Measurements from ENCODE around the gene ARHGAP15.
A peak's percentile ranks its signal among the peaks of the same experiment; 100 is the strongest.

The ARHGAP15 gene

DNA sequence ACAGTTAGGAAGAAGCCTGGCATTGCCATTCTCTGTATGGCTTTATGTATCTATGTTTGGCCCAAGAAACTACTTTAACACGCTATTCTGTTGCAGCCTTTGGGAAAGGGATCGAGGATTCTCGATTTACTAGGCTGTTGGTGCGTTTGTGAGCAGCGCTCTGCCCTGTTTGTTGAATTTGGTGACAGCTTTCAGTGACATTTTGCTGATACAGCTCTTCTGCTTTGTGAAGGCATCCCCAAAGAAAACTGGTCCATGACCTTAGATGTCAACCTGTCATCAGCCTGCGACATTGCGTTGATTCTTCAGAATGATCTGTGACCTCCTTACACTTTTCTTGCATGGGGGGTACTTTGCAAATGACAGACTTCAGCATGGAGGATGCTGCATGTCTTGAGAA lies 431.5 kb downstream of the ARHGAP15 start:
- H3K4me3 ChIP-seq (ENCODE audit: low read length): no peak overlapping the region
- DNase-seq (ENCODE audit: low read depth): no peak
- TF ChIP-seq, protein P1, sequence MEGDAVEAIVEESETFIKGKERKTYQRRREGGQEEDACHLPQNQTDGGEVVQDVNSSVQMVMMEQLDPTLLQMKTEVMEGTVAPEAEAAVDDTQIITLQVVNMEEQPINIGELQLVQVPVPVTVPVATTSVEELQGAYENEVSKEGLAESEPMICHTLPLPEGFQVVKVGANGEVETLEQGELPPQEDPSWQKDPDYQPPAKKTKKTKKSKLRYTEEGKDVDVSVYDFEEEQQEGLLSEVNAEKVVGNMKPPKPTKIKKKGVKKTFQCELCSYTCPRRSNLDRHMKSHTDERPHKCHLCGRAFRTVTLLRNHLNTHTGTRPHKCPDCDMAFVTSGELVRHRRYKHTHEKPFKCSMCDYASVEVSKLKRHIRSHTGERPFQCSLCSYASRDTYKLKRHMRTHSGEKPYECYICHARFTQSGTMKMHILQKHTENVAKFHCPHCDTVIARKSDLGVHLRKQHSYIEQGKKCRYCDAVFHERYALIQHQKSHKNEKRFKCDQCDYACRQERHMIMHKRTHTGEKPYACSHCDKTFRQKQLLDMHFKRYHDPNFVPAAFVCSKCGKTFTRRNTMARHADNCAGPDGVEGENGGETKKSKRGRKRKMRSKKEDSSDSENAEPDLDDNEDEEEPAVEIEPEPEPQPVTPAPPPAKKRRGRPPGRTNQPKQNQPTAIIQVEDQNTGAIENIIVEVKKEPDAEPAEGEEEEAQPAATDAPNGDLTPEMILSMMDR (conservative IDR thresholded peaks at IDR 0.05; ENCODE audit: low read depth, low read length): no peak

DNA sequence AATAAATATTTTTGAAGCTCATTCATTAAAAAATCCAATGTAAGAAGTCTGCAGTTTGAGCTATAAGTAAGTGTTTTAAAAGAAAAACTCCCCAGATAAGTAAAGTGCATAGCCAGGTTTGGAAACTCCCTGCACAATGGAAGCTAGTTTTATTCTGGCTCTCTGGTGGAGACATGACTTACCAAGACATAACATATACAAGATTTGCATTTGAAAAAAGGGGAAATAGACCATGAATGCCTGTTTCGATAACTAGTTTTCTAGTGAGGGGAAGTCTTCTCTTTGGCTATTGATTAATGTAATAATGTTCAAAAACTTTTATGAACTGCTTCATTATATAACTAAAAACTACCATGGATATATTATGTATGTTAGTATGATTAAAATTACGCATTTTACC lies 435.2 kb downstream of the ARHGAP15 start:
- TF ChIP-seq, protein P1 (conservative IDR thresholded peaks at IDR 0.05; ENCODE audit: low read depth, low read length): no peak

DNA sequence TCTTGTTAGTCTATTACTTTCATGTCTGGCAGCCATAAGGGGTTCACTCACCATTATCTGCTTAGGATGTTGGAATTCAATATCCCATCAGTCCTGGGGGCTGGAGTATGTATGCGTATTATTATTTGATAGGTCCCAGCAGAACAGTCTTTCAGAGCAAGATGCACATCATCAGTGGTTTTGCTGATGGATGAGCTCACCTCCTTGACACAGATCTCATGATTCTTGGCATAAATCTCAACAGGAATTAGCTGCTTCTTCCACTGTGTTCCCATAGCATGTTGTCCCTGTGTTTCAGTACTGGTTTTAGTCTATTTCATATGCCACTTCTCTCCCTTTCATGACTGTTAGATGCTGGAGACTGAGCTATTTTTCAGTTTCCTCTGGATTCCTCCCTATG lies 442.5 kb downstream of the ARHGAP15 start:
- no peak overlapping the region for H3K4me3 ChIP-seq (ENCODE audit: low read length)
- no peak for DNase-seq (ENCODE audit: low read depth)
- TF ChIP-seq, protein P1 (conservative IDR thresholded peaks at IDR 0.05; ENCODE audit: low read depth, low read length): no peak

More for the DNA sequence above, 435.2 kb downstream of the ARHGAP15 start:
- no peak overlapping the region for H3K4me3 ChIP-seq (ENCODE audit: low read length)
- DNase-seq (ENCODE audit: low read depth): no peak

DNA sequence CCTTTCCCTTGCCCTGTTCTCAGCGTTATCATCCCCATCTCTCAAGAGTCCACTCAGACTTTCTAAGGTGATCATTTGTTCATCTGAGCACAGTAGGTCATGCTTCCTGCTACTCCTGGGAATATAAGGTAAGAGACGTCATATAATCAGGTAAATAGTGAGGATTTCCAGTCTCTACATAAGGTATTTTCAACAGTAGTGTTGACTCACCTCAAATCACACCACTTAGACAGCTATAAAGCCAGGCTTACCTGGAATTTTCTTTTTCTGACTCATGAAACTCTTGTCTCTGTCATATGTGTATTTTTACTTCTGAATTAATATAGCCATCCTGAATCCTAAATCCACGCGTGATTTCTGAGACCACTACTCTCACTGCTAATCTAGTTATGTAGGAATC lies 443.2 kb downstream of the ARHGAP15 start:
- no peak overlapping the region for H3K4me3 ChIP-seq (ENCODE audit: low read length)
- no peak for DNase-seq (ENCODE audit: low read depth)
- TF ChIP-seq, protein P1 (conservative IDR thresholded peaks at IDR 0.05; ENCODE audit: low read depth, low read length): no peak

DNA sequence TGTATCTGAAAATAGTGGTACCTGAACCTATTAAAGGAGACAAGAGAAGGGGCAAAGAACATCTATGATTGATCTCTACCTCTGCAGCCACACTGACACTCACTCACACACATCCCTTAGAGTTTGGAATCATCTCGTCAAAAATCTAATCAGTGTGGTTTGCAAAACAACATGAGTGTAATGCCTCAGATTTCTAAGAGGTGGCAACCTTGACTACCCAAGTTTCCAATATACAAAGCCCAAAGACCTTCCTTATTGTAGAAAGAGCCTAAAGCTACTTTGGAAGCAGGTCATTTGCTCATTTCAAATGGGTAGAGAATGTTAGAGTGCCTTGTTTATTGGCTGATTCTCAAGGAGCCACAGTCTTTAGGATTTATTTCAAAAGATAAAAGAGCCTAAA lies 444.9 kb downstream of the ARHGAP15 start:
- no peak for DNase-seq (ENCODE audit: low read depth)
- H3K4me3 ChIP-seq (ENCODE audit: low read length): no peak overlapping the region
- TF ChIP-seq, protein P1 (conservative IDR thresholded peaks at IDR 0.05; ENCODE audit: low read depth, low read length): peak; percentile 31

DNA sequence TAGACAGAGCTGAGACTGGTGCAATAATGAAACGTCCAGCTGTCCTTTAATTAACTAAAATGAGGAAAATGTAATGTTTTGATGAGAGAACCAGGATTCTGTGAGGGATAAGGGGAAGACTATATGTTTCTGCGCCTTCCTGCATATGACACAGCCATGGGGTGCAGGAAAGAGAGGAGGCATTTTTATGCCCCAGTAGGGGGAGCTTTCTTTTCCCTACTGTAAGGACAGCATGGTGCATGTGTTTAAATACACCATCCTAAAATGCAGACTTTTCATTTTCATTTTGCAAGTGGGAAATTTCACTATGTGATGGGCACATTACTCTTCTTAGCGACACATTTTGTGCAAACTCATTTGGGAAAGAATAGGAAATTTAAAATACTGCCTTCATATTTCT lies 446.1 kb downstream of the ARHGAP15 start:
- H3K4me3 ChIP-seq (ENCODE audit: low read length): no peak overlapping the region
- DNase-seq (ENCODE audit: low read depth): no peak
- TF ChIP-seq, protein P1 (conservative IDR thresholded peaks at IDR 0.05; ENCODE audit: low read depth, low read length): peak; percentile 62

DNA sequence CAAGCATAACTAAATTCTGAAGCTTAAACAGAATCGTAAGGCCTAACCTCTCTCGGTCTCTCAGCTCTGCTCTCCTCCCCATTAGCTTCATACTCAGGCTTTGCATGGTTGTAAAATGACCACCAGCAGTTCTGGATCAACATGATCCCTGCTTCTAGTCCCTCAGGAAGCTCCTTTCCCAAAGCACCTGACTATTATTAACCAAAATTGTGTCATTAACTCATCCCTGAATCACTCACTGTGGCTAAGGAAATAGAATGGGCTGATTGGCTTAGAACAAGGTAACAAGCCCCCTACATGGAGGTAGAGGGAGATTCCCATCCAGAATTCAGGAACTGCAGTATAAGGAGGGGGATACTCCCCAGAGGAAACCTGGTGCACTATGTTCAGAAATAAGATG lies 448.3 kb downstream of the ARHGAP15 start:
- no peak for DNase-seq (ENCODE audit: low read depth)
- H3K4me3 ChIP-seq (ENCODE audit: low read length): no peak overlapping the region
- TF ChIP-seq, protein P1 (conservative IDR thresholded peaks at IDR 0.05; ENCODE audit: low read depth, low read length): no peak

All from retinal pigment epithelial cell (primary cell).